PFSK-1 (cell line): ENCODE measurements around the gene RBM8A.

ENCODE experiments used
- POLR2AphosphoS5 ChIP-seq: IDR thresholded peaks from 2 replicates; pipeline ENCODE4 v1.6.1; 2012; ENCODE audit warnings: low read depth, mild to moderate bottlenecking, control low read depth, low read length, moderate library complexity
- TAF1 ChIP-seq: IDR thresholded peaks from 2 replicates; pipeline ENCODE4 v1.6.1; 2012; ENCODE audit warnings: low read length, control low read depth, borderline replicate concordance; ENCODE audit not compliant: insufficient read depth
- TF ChIP-seq, protein P1 (sequence below), 2 experiments: IDR thresholded peaks; 2 replicates each; pipeline versions ENCODE4 v1.6.1 to v1.8.0; 2011 to 2012; ENCODE audit warnings: low read depth in 2 of 2, low read length in 2 of 2, control low read depth in 1 of 2, inconsistent platforms in 1 of 2, mild to moderate bottlenecking in 1 of 2, moderate library complexity in 1 of 2; ENCODE audit not compliant: insufficient read depth in 1 of 2

DNA sequence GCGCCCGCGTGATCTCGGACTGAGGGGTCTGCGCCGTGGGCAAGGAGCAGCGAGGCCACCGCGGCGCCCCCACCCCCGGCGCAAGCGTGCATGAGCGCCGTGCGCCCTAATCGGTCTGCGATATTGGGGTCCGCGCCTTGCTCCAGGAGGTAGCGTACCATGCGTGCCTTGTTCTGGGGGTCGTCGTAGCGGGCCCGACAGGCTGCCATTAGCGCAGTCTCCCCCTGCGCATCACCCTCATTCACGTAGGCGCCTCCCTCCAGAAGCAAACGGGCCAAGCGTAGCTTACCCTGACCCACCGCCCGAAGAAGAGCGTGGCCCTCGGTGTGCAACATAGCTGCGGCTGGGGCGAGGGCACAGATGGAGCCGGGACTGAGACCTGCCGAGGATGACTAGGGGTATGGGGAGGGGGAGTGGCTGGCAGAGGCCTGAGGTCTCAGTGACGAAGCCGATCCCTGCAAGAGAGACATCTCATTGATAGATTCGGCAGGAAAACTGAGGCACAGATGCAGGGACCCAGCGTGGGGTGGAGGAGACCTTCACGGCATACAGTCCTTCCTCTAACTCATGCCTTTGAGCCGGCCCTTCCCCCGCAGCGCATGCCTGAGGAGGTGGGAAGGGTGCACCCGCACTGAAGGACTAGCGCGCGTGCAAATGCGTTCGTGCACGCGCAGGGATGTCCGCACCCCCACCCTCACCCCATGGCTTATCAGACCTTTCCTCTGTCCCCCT lies 34.3 kb upstream of the RBM8A start:
- TF ChIP-seq, protein P1, sequence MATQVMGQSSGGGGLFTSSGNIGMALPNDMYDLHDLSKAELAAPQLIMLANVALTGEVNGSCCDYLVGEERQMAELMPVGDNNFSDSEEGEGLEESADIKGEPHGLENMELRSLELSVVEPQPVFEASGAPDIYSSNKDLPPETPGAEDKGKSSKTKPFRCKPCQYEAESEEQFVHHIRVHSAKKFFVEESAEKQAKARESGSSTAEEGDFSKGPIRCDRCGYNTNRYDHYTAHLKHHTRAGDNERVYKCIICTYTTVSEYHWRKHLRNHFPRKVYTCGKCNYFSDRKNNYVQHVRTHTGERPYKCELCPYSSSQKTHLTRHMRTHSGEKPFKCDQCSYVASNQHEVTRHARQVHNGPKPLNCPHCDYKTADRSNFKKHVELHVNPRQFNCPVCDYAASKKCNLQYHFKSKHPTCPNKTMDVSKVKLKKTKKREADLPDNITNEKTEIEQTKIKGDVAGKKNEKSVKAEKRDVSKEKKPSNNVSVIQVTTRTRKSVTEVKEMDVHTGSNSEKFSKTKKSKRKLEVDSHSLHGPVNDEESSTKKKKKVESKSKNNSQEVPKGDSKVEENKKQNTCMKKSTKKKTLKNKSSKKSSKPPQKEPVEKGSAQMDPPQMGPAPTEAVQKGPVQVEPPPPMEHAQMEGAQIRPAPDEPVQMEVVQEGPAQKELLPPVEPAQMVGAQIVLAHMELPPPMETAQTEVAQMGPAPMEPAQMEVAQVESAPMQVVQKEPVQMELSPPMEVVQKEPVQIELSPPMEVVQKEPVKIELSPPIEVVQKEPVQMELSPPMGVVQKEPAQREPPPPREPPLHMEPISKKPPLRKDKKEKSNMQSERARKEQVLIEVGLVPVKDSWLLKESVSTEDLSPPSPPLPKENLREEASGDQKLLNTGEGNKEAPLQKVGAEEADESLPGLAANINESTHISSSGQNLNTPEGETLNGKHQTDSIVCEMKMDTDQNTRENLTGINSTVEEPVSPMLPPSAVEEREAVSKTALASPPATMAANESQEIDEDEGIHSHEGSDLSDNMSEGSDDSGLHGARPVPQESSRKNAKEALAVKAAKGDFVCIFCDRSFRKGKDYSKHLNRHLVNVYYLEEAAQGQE (IDR thresholded peaks at IDR 0.05; ENCODE audit: insufficient read depth in 1 of 2, low read depth in 2 of 2, low read length in 2 of 2) = no peak
- no peak for TF ChIP-seq TAF1
- TF ChIP-seq POLR2AphosphoS5 = no peak
